ENCODE measurements around the gene XRCC1.

The XRCC1 gene

DNA sequence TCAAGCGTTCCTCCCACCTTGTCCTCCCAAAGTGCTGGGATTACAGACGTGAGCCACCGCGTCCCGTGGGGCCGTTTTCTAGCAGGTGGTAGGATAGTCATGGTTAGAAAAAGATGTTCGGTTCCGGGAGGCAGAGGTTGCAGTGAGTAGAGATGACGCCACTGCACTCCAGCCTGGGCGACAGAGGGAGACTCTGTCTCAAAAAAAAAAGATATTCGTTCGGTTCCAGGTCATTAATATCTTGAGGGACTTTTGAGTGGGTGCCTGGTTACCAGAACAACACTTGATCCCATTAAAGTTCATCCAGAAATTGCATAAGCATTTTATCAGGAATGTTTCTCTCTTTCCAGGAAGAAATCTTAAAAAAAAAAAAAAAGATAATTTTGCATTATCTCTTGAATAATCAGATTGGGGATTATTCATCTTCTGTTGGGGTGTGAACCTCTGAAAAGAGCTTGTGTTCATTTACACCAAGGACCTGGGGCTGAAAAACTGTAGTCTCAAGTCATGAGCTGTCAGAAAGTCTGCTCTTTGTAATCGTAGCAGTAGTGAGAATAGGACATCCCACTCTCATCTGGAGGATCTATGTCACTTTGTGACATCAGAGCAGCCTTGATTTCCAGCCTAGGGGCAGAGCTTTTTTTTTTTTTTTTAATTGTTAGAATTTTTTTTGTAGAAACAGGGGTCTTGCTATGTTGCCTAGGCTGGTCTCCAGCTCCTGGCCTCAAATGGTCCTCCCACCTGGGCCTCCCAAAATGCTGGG lies 47.3 kb downstream of the XRCC1 start (continued):
- TF ChIP-seq ZNF423 (tag by site-specific recombination; IDR thresholded peaks at IDR 0.05), result 0 out of 2 replicates have a peak, but pooled peaks have one; percentile 20
- no peak for TF ChIP-seq PBX3 (CRISPR knock-in tag; IDR thresholded peaks at IDR 0.05)
- no peak for TF ChIP-seq ZNF23 (tag by site-specific recombination; IDR thresholded peaks at IDR 0.05; ENCODE audit: borderline replicate concordance)
- no peak for TF ChIP-seq ZNF837 (tag by site-specific recombination; IDR thresholded peaks at IDR 0.05)
- peak; percentile 79 for TF ChIP-seq GLIS2 (tag by site-specific recombination; IDR thresholded peaks at IDR 0.05)
- 0 out of 2 replicates have a peak, but pooled peaks have one; percentile 3 for TF ChIP-seq FEZF1 (tag by site-specific recombination; IDR thresholded peaks at IDR 0.05)
- TF ChIP-seq MYNN (tag by site-specific recombination; IDR thresholded peaks at IDR 0.05; ENCODE audit: borderline replicate concordance), result no peak
- TF ChIP-seq, protein P1, sequence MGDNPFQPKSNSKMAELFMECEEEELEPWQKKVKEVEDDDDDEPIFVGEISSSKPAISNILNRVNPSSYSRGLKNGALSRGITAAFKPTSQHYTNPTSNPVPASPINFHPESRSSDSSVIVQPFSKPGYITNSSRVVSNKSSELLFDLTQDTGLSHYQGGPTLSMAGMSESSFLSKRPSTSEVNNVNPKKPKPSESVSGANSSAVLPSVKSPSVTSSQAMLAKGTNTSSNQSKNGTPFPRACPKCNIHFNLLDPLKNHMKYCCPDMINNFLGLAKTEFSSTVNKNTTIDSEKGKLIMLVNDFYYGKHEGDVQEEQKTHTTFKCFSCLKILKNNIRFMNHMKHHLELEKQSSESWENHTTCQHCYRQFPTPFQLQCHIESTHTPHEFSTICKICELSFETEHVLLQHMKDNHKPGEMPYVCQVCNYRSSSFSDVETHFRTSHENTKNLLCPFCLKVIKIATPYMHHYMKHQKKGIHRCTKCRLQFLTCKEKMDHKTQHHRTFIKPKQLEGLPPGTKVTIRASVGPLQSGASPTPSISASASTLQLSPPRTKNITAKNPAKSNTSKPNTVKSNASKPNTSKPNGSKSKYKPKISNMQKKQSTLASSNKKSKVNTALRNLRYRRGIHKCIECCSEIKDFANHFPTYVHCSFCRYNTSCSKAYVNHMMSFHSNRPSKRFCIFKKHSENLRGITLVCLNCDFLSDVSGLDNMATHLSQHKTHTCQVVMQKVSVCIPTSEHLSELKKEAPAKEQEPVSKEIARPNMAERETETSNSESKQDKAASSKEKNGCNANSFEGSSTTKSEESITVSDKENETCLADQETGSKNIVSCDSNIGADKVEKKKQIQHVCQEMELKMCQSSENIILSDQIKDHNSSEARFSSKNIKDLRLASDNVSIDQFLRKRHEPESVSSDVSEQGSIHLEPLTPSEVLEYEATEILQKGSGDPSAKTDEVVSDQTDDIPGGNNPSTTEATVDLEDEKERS (tag by site-specific recombination; IDR thresholded peaks at IDR 0.05), result no peak
- TF ChIP-seq ZNF433 (tag by site-specific recombination; IDR thresholded peaks at IDR 0.05; ENCODE audit: low read depth), result no peak
- TF ChIP-seq ZNF560 (tag by site-specific recombination; IDR thresholded peaks at IDR 0.05; ENCODE audit: borderline replicate concordance), result no peak
- TF ChIP-seq REPIN1 (tag by site-specific recombination; IDR thresholded peaks at IDR 0.05; ENCODE audit: low read depth), result no peak
- TF ChIP-seq ZNF549 (tag by site-specific recombination; IDR thresholded peaks at IDR 0.05), result no peak
- TF ChIP-seq ZNF645 (tag by site-specific recombination; IDR thresholded peaks at IDR 0.05), result no peak
- TF ChIP-seq, protein P2, sequence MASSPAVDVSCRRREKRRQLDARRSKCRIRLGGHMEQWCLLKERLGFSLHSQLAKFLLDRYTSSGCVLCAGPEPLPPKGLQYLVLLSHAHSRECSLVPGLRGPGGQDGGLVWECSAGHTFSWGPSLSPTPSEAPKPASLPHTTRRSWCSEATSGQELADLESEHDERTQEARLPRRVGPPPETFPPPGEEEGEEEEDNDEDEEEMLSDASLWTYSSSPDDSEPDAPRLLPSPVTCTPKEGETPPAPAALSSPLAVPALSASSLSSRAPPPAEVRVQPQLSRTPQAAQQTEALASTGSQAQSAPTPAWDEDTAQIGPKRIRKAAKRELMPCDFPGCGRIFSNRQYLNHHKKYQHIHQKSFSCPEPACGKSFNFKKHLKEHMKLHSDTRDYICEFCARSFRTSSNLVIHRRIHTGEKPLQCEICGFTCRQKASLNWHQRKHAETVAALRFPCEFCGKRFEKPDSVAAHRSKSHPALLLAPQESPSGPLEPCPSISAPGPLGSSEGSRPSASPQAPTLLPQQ (tag by site-specific recombination; IDR thresholded peaks at IDR 0.05), result peak; percentile 19
- TF ChIP-seq, protein P3, sequence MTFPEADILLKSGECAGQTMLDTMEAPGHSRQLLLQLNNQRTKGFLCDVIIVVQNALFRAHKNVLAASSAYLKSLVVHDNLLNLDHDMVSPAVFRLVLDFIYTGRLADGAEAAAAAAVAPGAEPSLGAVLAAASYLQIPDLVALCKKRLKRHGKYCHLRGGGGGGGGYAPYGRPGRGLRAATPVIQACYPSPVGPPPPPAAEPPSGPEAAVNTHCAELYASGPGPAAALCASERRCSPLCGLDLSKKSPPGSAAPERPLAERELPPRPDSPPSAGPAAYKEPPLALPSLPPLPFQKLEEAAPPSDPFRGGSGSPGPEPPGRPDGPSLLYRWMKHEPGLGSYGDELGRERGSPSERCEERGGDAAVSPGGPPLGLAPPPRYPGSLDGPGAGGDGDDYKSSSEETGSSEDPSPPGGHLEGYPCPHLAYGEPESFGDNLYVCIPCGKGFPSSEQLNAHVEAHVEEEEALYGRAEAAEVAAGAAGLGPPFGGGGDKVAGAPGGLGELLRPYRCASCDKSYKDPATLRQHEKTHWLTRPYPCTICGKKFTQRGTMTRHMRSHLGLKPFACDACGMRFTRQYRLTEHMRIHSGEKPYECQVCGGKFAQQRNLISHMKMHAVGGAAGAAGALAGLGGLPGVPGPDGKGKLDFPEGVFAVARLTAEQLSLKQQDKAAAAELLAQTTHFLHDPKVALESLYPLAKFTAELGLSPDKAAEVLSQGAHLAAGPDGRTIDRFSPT (tag by site-specific recombination; IDR thresholded peaks at IDR 0.05), result peak; percentile 72; the same call in 1 of the 2 replicates
- no peak for TF ChIP-seq ZNF148 (tag by site-specific recombination; IDR thresholded peaks at IDR 0.05; ENCODE audit: borderline replicate concordance)
- 0 out of 2 replicates have a peak, but pooled peaks have one; percentile 24 for TF ChIP-seq ZNF660 (tag by site-specific recombination; IDR thresholded peaks at IDR 0.05)
- TF ChIP-seq ZNF580 (tag by site-specific recombination; IDR thresholded peaks at IDR 0.05), result peak; percentile 87; the same call in 1 of the 2 replicates
- TF ChIP-seq GFI1B (tag by site-specific recombination; IDR thresholded peaks at IDR 0.05), result peak; percentile 85
- no peak for TF ChIP-seq HOXC10 (CRISPR knock-in tag; IDR thresholded peaks at IDR 0.05)
- no peak for TF ChIP-seq ZNF112 (tag by site-specific recombination; IDR thresholded peaks at IDR 0.05)
- no peak for TF ChIP-seq ZSCAN18 (tag by site-specific recombination; IDR thresholded peaks at IDR 0.05)
- TF ChIP-seq ZIC2 (tag by site-specific recombination; IDR thresholded peaks at IDR 0.05), result no peak
- TF ChIP-seq YY1 (tag by site-specific recombination; IDR thresholded peaks at IDR 0.05), result no peak
- peak; percentile 81 for TF ChIP-seq OSR2 (tag by site-specific recombination; IDR thresholded peaks at IDR 0.05)

All from HEK293 (cell line).